Effector memory CD4-positive, alpha-beta T cell (primary cell): ENCODE data around the gene MYLIP.
"Not testable (repeated sequence)": the region's sequence is repeated elsewhere in the genome, so short reads cannot be mapped to it uniquely, and the experiment has no call there.

Experiments used
- DNase-seq, 3 donors: peaks; one replicate each; pipeline ENCODE4 v3.0.0-alpha.2; 2020
- H3K27ac ChIP-seq: 2 replicates; pipeline ENCODE4 v1.7.0; 2013; ENCODE audit warnings: mild to moderate bottlenecking, low read length, moderate library complexity; ENCODE audit not compliant: insufficient read depth, poor library complexity, severe bottlenecking
- H3K27me3 ChIP-seq: replicated peaks from 2 replicates; pipeline ENCODE4 v1.7.0; 2013; ENCODE audit warnings: mild to moderate bottlenecking, low read length; ENCODE audit not compliant: insufficient read depth, control insufficient read depth, poor library complexity, severe bottlenecking
- H3K36me3 ChIP-seq: 2 replicates; pipeline ENCODE4 v1.7.0; 2013; ENCODE audit warnings: mild to moderate bottlenecking, low read length, moderate library complexity; ENCODE audit not compliant: control insufficient read depth, insufficient read depth
- H3K4me1 ChIP-seq: 2 replicates; pipeline ENCODE4 v1.7.0; 2013; ENCODE audit warnings: low read length, mild to moderate bottlenecking; ENCODE audit not compliant: control insufficient read depth, insufficient read depth, poor library complexity, severe bottlenecking
- H3K4me3 ChIP-seq: 2 replicates; pipeline ENCODE4 v1.7.0; 2013; ENCODE audit warnings: low read length, low read depth, mild to moderate bottlenecking; ENCODE audit not compliant: insufficient read depth, poor library complexity, severe bottlenecking
- H3K9me3 ChIP-seq: 2 replicates; pipeline ENCODE4 v1.7.0; 2013; ENCODE audit warnings: mild to moderate bottlenecking, low read length, moderate library complexity; ENCODE audit not compliant: control insufficient read depth

The MYLIP gene

GRCh38 chr6:16166871-16167608 lies 38.2 kb downstream of the MYLIP start:
- no peak for DNase-seq
- Histone ChIP-seq H3K4me3 (no peak overlapping the region), H3K36me3 (no peaks in the 10 kb centered on the region), H3K27ac (no peak overlapping the region), H3K9me3 (no peaks in the 10 kb centered on the region), H3K27me3 (no peaks in the 10 kb centered on the region), H3K4me1 (peaks cover 3% of the 10 kb centered on the region)

- no peak overlapping the region for H3K4me3 ChIP-seq
- no peaks in the 10 kb centered on the region for H3K36me3 ChIP-seq
- no peak overlapping the region for H3K27ac ChIP-seq
- H3K9me3 ChIP-seq, result no peaks in the 10 kb centered on the region
- no peaks in the 10 kb centered on the region for H3K4me1 ChIP-seq
- no peak for DNase-seq
- H3K27me3 ChIP-seq, result no peaks in the 10 kb centered on the region
Measured at GRCh38 chr6:16168121-16168520, 39.2 kb downstream of the MYLIP start.

GRCh38 chr6:16168858-16169257 lies 40.0 kb downstream of the MYLIP start:
- Histone ChIP-seq H3K4me1 (no peaks in the 10 kb centered on the region), H3K27me3 (no peaks in the 10 kb centered on the region), H3K9me3 (no peaks in the 10 kb centered on the region), H3K36me3 (no peaks in the 10 kb centered on the region), H3K4me3 (no peak overlapping the region), H3K27ac (no peak overlapping the region)
- no peak for DNase-seq

- no peak for DNase-seq
- no peaks in the 10 kb centered on the region for H3K27me3 ChIP-seq
- H3K36me3 ChIP-seq, result no peaks in the 10 kb centered on the region
- no peaks in the 10 kb centered on the region for H3K9me3 ChIP-seq
- no peak overlapping the region for H3K27ac ChIP-seq
- no peaks in the 10 kb centered on the region for H3K4me1 ChIP-seq
- H3K4me3 ChIP-seq, result no peak overlapping the region
Measured at GRCh38 chr6:16171400-16171799, 42.5 kb downstream of the MYLIP start.

GRCh38 chr6:16173167-16173940 lies 44.5 kb downstream of the MYLIP start:
- Histone ChIP-seq H3K27ac (no peak overlapping the region), H3K4me1 (no peaks in the 10 kb centered on the region), H3K9me3 (no peaks in the 10 kb centered on the region), H3K4me3 (no peak overlapping the region), H3K36me3 (no peaks in the 10 kb centered on the region), H3K27me3 (no peaks in the 10 kb centered on the region)
- no peak for DNase-seq

- Histone ChIP-seq H3K27me3 (no peaks in the 10 kb centered on the region), H3K36me3 (no peaks in the 10 kb centered on the region), H3K4me3 (no peak overlapping the region), H3K27ac (no peak overlapping the region), H3K4me1 (peaks cover 3% of the 10 kb centered on the region), H3K9me3 (peaks cover 3% of the 10 kb centered on the region)
- no peak for DNase-seq
Measured at GRCh38 chr6:16174416-16175078, 45.7 kb downstream of the MYLIP start.

GRCh38 chr6:16176600-16176999 lies 47.7 kb downstream of the MYLIP start:
- not testable (repeated sequence) for H3K4me1 ChIP-seq, H3K36me3 ChIP-seq, H3K27ac ChIP-seq, H3K4me3 ChIP-seq, DNase-seq, H3K27me3 ChIP-seq
- H3K9me3 ChIP-seq, result peaks cover 14% of the 10 kb centered on the region

- no peaks in the 10 kb centered on the region for H3K27me3 ChIP-seq
- H3K9me3 ChIP-seq, result peaks cover 14% of the 10 kb centered on the region
- no peak overlapping the region for H3K4me3 ChIP-seq
- H3K27ac ChIP-seq, result no peak overlapping the region
- H3K36me3 ChIP-seq, result no peaks in the 10 kb centered on the region
- no peak for DNase-seq
- peaks cover 6% of the 10 kb centered on the region for H3K4me1 ChIP-seq
Measured at GRCh38 chr6:16177881-16178280, 49.0 kb downstream of the MYLIP start.

- Histone ChIP-seq H3K4me1 (peaks cover 6% of the 10 kb centered on the region), H3K36me3 (no peaks in the 10 kb centered on the region), H3K9me3 (peaks cover 14% of the 10 kb centered on the region), H3K4me3 (no peak overlapping the region), H3K27ac (no peak overlapping the region), H3K27me3 (no peaks in the 10 kb centered on the region)
- DNase-seq, result no peak
Measured at GRCh38 chr6:16178351-16178750, 49.5 kb downstream of the MYLIP start.

- H3K36me3 ChIP-seq, result no peaks in the 10 kb centered on the region
- no peak for DNase-seq
- peaks cover 6% of the 10 kb centered on the region for H3K4me1 ChIP-seq
- no peak overlapping the region for H3K4me3 ChIP-seq
- peaks cover 14% of the 10 kb centered on the region for H3K9me3 ChIP-seq
- H3K27ac ChIP-seq, result no peak overlapping the region
- no peaks in the 10 kb centered on the region for H3K27me3 ChIP-seq
Measured at GRCh38 chr6:16179063-16179462, 50.2 kb downstream of the MYLIP start.
